HepG2 (cell line): ENCODE measurements around the gene SLC23A3. TPM values are rescaled to one million over a fixed set of nuclear protein-coding genes. Genes with fewer than 3 reads are reported as not detected.
A peak's percentile ranks its signal among the peaks of the same experiment; 100 is the strongest.

Experiments
- ARNTL ChIP-seq: sonication (generic); formaldehyde crosslinking; IDR thresholded peaks from 2 replicates; pipeline ENCODE4 v1.4.0; 2020; ENCODE audit warnings: mild to moderate bottlenecking, missing genetic modification reagents
- EED ChIP-seq: sonication (generic); formaldehyde crosslinking; IDR thresholded peaks from 2 replicates; pipeline ENCODE4 v1.5.0; 2020; ENCODE audit warnings: mild to moderate bottlenecking, missing genetic modification reagents
- MTF2 ChIP-seq: sonication (generic); formaldehyde crosslinking; IDR thresholded peaks from 2 replicates; pipeline ENCODE4 v1.5.0; 2020; ENCODE audit warnings: missing genetic modification reagents, borderline replicate concordance
- RAD51 ChIP-seq: fragments of 450-650 bp; IDR thresholded peaks from 2 replicates; pipeline ENCODE4 v1.6.1; 2016; ENCODE audit warnings: borderline replicate concordance
- RFX1 ChIP-seq: fragments of 450-650 bp; IDR thresholded peaks from 2 replicates; pipeline ENCODE4 v1.6.1; 2017
- ZNF225 ChIP-seq: sonication (generic); formaldehyde crosslinking; IDR thresholded peaks from 2 replicates; pipeline ENCODE4 v1.4.0; 2020; ENCODE audit warnings: mild to moderate bottlenecking, missing genetic modification reagents
- ZNF256 ChIP-seq: sonication (generic); formaldehyde crosslinking; conservative IDR thresholded peaks from 2 replicates; pipeline ENCODE4 v1.4.0; 2020; ENCODE audit warnings: missing genetic modification reagents
- ZNF282 ChIP-seq: fragments of 450-650 bp; IDR thresholded peaks from 2 replicates; pipeline ENCODE4 v1.6.1; 2018; ENCODE audit not compliant: partially characterized antibody
- ZNF33B ChIP-seq: sonication (generic); formaldehyde crosslinking; IDR thresholded peaks from 2 replicates; pipeline ENCODE4 v1.5.1; 2020; ENCODE audit warnings: mild to moderate bottlenecking, missing genetic modification reagents
- ZNF530 ChIP-seq: sonication (generic); formaldehyde crosslinking; IDR thresholded peaks from 2 replicates; pipeline ENCODE4 v1.5.0; 2020; ENCODE audit warnings: low read depth, mild to moderate bottlenecking, missing genetic modification reagents
- ZNF572 ChIP-seq: sonication (generic); formaldehyde crosslinking; IDR thresholded peaks from 2 replicates; pipeline ENCODE4 v1.5.1; 2020; ENCODE audit warnings: mild to moderate bottlenecking, missing genetic modification reagents
- ZNF589 ChIP-seq: sonication (generic); formaldehyde crosslinking; conservative IDR thresholded peaks from 2 replicates; pipeline ENCODE4 v1.8.0; 2022; ENCODE audit warnings: mild to moderate bottlenecking, moderate library complexity, missing genetic modification reagents
- ZNF598 ChIP-seq: sonication (generic); formaldehyde crosslinking; IDR thresholded peaks from 2 replicates; pipeline ENCODE4 v1.5.1; 2020; ENCODE audit warnings: mild to moderate bottlenecking, missing genetic modification reagents, borderline replicate concordance
- ZNF75D ChIP-seq: sonication (generic); formaldehyde crosslinking; IDR thresholded peaks from 2 replicates; pipeline ENCODE4 v1.8.1; 2023; ENCODE audit warnings: missing genetic modification reagents, mild to moderate bottlenecking, borderline replicate concordance
- ZNF770 ChIP-seq: sonication (generic); formaldehyde crosslinking; IDR thresholded peaks from 2 replicates; pipeline ENCODE4 v1.5.0; 2020; ENCODE audit warnings: mild to moderate bottlenecking, missing genetic modification reagents
- ZNF792 ChIP-seq: IDR thresholded peaks from 2 replicates; pipeline ENCODE4 v1.6.1; 2016
- polyA plus RNA-seq, 8 experiments: library from polyadenylated mRNA; depleted of rRNA in 3 of 8; stranded (reverse) in 7 of 8; unstranded in 1 of 8; fragments of >200 nt; fragmentation: Illumina TruSeq in 4 of 8; extraction: Trizol in 4 of 8; gene quantifications; 2 replicates each; pipeline versions ENCODE4 v1.2.1 to v1.2.3, GENCODE V29; 2011 to 2016; ENCODE audit warnings: low read depth in 4 of 8, missing spikeins in 1 of 8, mixed read lengths in 1 of 8; ENCODE audit not compliant: insufficient read depth in 1 of 8
- total RNA-seq, 5 experiments: library from RNA; depleted of rRNA; stranded (reverse); fragments of >200 nt; fragmentation: Illumina TruSeq; extraction: Trizol; gene quantifications; 2 replicates each; pipeline ENCODE4 v1.2.3, GENCODE V29; 2016; ENCODE audit warnings: low read depth in 1 of 5
- TF ChIP-seq, protein P1 (sequence below), 2 experiments: sonication (generic) in 1 of 2; formaldehyde crosslinking in 1 of 2; IDR thresholded peaks; 2 replicates each; pipeline versions ENCODE4 v1.4.0 to v1.6.1; 2016 to 2020; ENCODE audit warnings: borderline replicate concordance in 1 of 2, low read depth in 1 of 2, mild to moderate bottlenecking in 1 of 2, missing genetic modification reagents in 1 of 2
- TF ChIP-seq, protein P2 (sequence below): sonication (generic); formaldehyde crosslinking; IDR thresholded peaks from 2 replicates; pipeline ENCODE4 v1.9.0; 2021; ENCODE audit warnings: mild to moderate bottlenecking, missing genetic modification reagents

The SLC23A3 gene
- total and polyA plus RNA-seq, 2 of the 13 experiments (the other 11 are each of a cell fraction or from before 2014, with no cell fraction given), result 0.38 to 0.78 TPM

GRCh38 chr2:219218217-219218731 is 48.4 kb upstream of the SLC23A3 start (continued):
- TF ChIP-seq, protein P1, sequence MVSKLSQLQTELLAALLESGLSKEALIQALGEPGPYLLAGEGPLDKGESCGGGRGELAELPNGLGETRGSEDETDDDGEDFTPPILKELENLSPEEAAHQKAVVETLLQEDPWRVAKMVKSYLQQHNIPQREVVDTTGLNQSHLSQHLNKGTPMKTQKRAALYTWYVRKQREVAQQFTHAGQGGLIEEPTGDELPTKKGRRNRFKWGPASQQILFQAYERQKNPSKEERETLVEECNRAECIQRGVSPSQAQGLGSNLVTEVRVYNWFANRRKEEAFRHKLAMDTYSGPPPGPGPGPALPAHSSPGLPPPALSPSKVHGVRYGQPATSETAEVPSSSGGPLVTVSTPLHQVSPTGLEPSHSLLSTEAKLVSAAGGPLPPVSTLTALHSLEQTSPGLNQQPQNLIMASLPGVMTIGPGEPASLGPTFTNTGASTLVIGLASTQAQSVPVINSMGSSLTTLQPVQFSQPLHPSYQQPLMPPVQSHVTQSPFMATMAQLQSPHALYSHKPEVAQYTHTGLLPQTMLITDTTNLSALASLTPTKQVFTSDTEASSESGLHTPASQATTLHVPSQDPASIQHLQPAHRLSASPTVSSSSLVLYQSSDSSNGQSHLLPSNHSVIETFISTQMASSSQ (IDR thresholded peaks at IDR 0.05; ENCODE audit: low read depth), result no peak
- TF ChIP-seq, protein P1 (CRISPR knock-in tag; IDR thresholded peaks at IDR 0.05; ENCODE audit: borderline replicate concordance), result no peak
- TF ChIP-seq ZNF770, result peak; percentile 42; the same call in 1 of the 2 replicates
- no peak for TF ChIP-seq ZNF530 (CRISPR knock-in tag)
- peak; percentile 59; the same call in 1 of the 2 replicates for TF ChIP-seq ZNF256 (CRISPR knock-in tag)
- TF ChIP-seq, protein P2, sequence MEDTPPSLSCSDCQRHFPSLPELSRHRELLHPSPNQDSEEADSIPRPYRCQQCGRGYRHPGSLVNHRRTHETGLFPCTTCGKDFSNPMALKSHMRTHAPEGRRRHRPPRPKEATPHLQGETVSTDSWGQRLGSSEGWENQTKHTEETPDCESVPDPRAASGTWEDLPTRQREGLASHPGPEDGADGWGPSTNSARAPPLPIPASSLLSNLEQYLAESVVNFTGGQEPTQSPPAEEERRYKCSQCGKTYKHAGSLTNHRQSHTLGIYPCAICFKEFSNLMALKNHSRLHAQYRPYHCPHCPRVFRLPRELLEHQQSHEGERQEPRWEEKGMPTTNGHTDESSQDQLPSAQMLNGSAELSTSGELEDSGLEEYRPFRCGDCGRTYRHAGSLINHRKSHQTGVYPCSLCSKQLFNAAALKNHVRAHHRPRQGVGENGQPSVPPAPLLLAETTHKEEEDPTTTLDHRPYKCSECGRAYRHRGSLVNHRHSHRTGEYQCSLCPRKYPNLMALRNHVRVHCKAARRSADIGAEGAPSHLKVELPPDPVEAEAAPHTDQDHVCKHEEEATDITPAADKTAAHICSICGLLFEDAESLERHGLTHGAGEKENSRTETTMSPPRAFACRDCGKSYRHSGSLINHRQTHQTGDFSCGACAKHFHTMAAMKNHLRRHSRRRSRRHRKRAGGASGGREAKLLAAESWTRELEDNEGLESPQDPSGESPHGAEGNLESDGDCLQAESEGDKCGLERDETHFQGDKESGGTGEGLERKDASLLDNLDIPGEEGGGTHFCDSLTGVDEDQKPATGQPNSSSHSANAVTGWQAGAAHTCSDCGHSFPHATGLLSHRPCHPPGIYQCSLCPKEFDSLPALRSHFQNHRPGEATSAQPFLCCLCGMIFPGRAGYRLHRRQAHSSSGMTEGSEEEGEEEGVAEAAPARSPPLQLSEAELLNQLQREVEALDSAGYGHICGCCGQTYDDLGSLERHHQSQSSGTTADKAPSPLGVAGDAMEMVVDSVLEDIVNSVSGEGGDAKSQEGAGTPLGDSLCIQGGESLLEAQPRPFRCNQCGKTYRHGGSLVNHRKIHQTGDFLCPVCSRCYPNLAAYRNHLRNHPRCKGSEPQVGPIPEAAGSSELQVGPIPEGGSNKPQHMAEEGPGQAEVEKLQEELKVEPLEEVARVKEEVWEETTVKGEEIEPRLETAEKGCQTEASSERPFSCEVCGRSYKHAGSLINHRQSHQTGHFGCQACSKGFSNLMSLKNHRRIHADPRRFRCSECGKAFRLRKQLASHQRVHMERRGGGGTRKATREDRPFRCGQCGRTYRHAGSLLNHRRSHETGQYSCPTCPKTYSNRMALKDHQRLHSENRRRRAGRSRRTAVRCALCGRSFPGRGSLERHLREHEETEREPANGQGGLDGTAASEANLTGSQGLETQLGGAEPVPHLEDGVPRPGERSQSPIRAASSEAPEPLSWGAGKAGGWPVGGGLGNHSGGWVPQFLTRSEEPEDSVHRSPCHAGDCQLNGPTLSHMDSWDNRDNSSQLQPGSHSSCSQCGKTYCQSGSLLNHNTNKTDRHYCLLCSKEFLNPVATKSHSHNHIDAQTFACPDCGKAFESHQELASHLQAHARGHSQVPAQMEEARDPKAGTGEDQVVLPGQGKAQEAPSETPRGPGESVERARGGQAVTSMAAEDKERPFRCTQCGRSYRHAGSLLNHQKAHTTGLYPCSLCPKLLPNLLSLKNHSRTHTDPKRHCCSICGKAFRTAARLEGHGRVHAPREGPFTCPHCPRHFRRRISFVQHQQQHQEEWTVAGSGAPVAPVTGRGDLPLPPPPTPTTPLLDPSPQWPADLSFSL, result 0 out of 2 replicates have a peak, but pooled peaks have one; percentile 26
- peak; percentile 58; the same call in 1 of the 2 replicates for TF ChIP-seq RFX1
- TF ChIP-seq EED (CRISPR knock-in tag), result no peak; the same call in 1 of the 2 replicates
- no peak for TF ChIP-seq ARNTL
- peak; percentile 80; the same call in 1 of the 2 replicates for TF ChIP-seq ZNF225
- no peak for TF ChIP-seq ZNF792 (CRISPR knock-in tag)
- no peak for TF ChIP-seq ZNF33B (CRISPR knock-in tag)
- TF ChIP-seq ZNF572, result peak; percentile 90
- TF ChIP-seq ZNF75D, result no peak
- TF ChIP-seq ZNF598 (CRISPR knock-in tag), result 0 out of 2 replicates have a peak, but pooled peaks have one; percentile 93
- no peak for TF ChIP-seq ZNF589
- TF ChIP-seq ZNF282, result no peak
- no peak for TF ChIP-seq RAD51
- no peak for TF ChIP-seq MTF2 (CRISPR knock-in tag)
